GM13977 (cell line): ENCODE data around the gene EHMT1.
"Not testable (repeated sequence)": the region's sequence is repeated elsewhere in the genome, so short reads cannot be mapped to it uniquely, and the experiment has no call there.

Experiments
- DNase-seq: peaks from one replicate; pipeline ENCODE4 v3.0.0; 2012; ENCODE audit warnings: low spot score
- in situ Hi-C: fragments of 300-500 bp; cut with MboI; formaldehyde crosslinking; loops from one replicate; pipeline ENCODE4 v1.12.0; 2022; ENCODE audit warnings: low sequenced_read_pairs, low pct_unique_long_range_greater_than_20kb, mixed read lengths, inconsistent platforms; ENCODE audit not compliant: unreplicated experiment
- TF ChIP-seq, protein P1 (sequence below): IDR thresholded peaks from 2 replicates; pipeline ENCODE4 v1.5.1; 2012; ENCODE audit warnings: mild to moderate bottlenecking, control low read depth; ENCODE audit not compliant: insufficient read depth; ENCODE audit errors: extremely low read depth, missing control alignments

The EHMT1 gene

DNA sequence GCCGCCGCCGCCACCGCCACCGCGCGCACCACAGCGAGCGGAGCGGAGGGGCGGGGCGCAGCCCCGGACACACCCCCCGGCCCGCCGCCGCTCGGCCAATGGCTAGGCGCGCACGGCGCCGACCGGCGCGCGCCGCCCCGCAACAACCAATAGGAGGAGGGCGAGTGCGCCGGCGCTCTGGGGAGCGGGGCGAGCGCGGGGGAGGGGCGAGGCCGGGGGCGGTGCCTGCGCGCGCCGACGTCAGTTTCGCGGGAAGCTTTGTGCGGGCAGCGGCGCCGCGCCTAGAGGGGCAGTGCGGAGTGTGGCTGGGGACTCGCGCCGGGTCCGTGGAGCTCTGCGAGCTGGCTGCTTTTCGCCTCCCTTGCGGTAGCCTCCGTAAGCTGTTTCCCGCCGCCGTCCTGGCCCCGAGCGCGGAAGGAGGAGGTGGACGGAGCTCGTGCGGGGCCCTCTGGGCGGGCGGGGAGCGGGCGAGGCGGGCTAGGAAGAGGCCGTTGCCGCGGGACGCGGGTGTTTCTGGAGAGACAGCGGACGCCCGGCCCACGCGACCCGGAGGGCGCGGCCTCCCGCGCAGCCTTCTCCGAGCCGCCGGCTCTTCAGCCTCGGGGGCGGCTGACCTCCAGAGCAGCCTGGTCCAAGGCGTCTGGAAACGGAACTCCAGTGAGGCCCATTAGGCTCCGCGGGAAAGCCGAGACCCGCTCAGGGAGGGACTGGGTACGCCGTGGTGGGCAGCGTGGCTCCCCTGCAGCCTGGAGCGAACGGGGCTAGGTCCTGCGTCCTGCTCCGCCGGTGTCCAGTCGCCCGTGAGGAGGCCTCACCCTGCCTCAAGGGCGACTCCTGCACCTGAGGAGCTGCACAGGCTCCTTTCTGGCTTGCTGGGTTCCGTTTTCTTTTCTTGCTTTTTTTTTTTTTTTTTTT lies 28.1 kb upstream of the EHMT1 start, which contains the start of gene ZMYND19:
Gene ZMYND19 (minus strand): TSS at position 44 of the 915 bp plus-strand sequence. CDS start 249 bp downstream, outside the sequence.
- TF ChIP-seq, protein P1, sequence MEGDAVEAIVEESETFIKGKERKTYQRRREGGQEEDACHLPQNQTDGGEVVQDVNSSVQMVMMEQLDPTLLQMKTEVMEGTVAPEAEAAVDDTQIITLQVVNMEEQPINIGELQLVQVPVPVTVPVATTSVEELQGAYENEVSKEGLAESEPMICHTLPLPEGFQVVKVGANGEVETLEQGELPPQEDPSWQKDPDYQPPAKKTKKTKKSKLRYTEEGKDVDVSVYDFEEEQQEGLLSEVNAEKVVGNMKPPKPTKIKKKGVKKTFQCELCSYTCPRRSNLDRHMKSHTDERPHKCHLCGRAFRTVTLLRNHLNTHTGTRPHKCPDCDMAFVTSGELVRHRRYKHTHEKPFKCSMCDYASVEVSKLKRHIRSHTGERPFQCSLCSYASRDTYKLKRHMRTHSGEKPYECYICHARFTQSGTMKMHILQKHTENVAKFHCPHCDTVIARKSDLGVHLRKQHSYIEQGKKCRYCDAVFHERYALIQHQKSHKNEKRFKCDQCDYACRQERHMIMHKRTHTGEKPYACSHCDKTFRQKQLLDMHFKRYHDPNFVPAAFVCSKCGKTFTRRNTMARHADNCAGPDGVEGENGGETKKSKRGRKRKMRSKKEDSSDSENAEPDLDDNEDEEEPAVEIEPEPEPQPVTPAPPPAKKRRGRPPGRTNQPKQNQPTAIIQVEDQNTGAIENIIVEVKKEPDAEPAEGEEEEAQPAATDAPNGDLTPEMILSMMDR: no peak
- in situ Hi-C loops: no loop called here
- peak; percentile 100 for DNase-seq

DNA sequence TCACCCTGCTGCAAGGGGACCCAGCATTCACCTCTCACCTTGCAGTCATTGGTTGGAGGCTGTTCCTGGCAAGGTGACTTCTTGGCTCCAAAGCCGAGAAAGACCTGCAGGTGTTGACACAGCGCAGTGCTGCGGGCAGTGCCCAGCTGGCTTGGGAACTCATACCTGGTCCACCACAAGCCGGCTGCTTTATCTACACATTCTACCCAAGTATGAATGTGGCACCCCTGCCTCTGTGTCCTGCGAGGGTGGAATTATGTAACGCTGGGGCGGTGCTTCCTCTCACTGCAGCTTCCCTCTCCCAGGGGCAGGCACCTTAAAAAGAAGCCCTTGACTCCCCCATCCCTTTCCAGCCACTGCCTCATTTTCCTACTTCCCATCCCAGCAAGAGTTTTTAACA lies 26.0 kb upstream of the EHMT1 start:
- in situ Hi-C loops: no loop called here
- TF ChIP-seq, protein P1: no peak
- no peak for DNase-seq

DNA sequence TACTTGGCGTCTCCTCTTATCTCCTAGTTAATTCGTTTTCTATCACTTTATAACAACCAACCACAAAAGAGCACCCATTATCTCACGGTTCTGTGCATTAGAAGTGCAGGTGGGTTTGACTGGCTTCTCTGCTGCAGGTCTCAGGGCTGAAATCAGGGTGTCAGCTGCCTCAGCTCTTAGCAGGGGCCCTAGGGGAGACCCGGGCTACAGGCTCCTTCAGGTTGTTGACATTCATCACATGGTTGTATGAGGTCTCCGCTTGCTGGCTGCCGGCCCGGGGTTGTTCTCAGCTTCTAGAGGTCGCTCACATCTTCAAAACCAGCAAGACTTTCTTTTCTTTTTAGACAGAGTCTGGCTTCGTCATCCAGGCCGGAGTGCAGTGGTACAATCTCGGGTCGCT lies 25.6 kb upstream of the EHMT1 start:
- in situ Hi-C loops: no loop called here
- TF ChIP-seq, protein P1: no peak
- DNase-seq: no peak

DNA sequence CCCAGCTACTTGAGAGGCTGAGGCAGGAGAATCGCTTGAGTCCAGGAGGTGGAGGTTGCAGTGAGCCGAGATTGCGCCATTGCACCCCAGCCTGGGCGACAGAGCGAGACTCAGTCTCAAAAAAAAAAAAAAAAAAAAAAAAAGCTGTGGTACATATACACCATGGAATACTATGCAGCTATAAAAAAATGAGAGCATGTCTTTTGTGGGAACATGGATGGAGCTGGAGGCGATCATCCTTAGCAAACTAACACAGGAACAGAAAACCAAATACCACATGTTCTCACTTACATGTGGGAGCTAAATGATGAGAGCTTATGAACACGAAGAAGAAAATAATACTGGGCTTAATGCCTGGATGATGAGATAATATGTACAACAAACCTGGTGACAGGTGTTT lies 22.2 kb upstream of the EHMT1 start:
- in situ Hi-C loops: not testable (repeated sequence)

DNA sequence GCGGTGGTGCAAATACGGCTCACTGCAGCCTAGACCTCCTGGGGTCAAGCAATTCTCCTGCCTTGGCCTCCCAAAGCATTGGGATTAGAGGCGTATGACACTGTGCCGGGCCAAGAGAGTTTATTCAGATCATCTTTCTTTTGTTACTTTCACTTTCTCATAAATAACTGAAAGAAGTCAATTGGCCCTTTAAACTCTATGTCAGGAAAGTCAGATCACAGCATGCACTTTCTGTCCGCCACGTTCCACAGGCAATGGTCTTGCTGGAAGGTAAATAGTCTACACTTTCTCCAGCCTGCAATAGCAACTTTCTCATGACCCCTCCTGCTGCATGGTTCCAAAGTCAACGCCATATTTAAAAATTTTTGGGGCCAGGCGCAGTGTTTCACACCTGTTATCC lies 19.9 kb upstream of the EHMT1 start:
- in situ Hi-C loops: no loop called here
- no peak for DNase-seq
- TF ChIP-seq, protein P1: no peak

More for the DNA sequence above, 22.2 kb upstream of the EHMT1 start:
- not testable (repeated sequence) for DNase-seq

DNA sequence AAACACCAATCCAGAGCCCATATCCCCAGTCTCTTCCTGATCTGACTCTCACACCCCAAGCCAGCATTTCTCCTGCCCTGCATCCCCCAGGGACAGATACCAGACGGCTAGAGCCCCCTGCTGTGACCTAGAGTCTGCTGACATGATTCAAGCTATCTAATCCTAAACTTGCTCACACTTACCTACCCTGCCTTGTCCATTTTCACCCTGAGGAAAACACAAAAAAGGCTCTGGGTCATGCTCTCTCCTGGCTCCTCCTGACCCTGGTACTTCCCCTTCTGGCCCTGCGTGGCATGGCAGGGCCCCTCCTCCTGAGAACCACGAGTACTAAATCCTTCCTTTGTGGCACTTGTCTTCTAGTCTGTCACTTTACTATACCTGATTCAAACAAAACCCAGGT lies 16.1 kb upstream of the EHMT1 start:
- in situ Hi-C loops: no loop called here
- DNase-seq: no peak
- TF ChIP-seq, protein P1: no peak

DNA sequence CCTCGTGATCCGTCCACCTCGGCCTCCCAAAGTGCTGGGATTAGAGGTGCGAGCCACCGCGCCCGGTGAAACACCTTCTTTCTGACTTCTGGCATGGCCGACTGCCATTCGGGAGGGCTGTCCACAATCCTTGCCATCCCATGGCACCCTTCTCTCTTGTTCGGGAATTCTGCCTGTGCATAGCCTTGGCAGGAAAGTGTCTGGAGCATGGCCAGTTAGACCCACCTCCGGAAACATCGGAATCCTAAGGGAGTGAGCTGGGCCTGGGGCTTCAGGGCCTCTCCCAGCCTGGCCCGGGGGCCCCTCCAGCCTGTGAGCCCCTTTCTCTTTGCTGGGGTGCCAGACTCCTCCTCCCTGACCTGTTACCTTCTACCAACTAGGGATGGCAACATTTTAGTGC lies 14.9 kb upstream of the EHMT1 start:
- in situ Hi-C loops: no loop called here
- DNase-seq: no peak
- TF ChIP-seq, protein P1: no peak
